ENCODE results near the gene TPBGL. TPM values are rescaled to one million over a fixed set of nuclear protein-coding genes. Genes with fewer than 3 reads are reported as not detected.

The TPBGL gene
- polyA plus RNA-seq (ENCODE audit: insufficient read length in 3 of 3), result under 1 TPM; 0.07 to 0.24 (median 0.14) TPM

- DNase-seq (ENCODE audit: low read depth in 3 of 3, low spot score in 2 of 3), result no peak
Measured at GRCh38 chr11:75240311-75241035, at the start of gene TPBGL. TSS of gene TPBGL (plus strand) at chr11:75240774. CDS start at chr11:75241050, 276 bp downstream.

GRCh38 chr11:75191330-75191717 is 49.2 kb upstream of the TPBGL start:
- no peak for DNase-seq (ENCODE audit: low read depth in 3 of 3, low spot score in 2 of 3)

GRCh38 chr11:75193271-75193670 is 47.3 kb upstream of the TPBGL start:
- DNase-seq (ENCODE audit: low read depth in 3 of 3, low spot score in 2 of 3), result no peak

- no peak for DNase-seq (ENCODE audit: low read depth in 3 of 3, low spot score in 2 of 3)
Measured at GRCh38 chr11:75193711-75194110, 46.9 kb upstream of the TPBGL start.

DNA sequence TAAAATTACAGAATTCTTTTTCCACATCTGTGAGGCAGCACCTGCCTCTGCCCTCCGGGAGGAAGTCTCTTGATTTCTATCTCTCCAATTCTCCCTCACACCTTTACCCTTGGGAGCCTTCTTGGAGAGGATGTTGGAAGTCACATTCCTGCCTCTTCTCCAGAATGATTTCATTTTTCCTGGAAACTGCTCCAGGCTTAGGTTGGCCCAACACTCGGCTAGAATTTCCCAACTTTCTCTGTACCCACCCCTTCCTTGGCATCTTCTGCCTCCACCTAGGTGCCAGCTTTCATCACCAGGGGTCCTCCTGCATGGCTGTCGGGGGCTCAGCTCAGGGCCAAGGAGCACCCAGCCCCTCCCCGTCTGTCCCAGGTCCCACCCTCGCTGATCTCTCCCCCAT is 46.4 kb upstream of the TPBGL start:
- DNase-seq (ENCODE audit: low read depth in 3 of 3, low spot score in 2 of 3), result no peak

DNA sequence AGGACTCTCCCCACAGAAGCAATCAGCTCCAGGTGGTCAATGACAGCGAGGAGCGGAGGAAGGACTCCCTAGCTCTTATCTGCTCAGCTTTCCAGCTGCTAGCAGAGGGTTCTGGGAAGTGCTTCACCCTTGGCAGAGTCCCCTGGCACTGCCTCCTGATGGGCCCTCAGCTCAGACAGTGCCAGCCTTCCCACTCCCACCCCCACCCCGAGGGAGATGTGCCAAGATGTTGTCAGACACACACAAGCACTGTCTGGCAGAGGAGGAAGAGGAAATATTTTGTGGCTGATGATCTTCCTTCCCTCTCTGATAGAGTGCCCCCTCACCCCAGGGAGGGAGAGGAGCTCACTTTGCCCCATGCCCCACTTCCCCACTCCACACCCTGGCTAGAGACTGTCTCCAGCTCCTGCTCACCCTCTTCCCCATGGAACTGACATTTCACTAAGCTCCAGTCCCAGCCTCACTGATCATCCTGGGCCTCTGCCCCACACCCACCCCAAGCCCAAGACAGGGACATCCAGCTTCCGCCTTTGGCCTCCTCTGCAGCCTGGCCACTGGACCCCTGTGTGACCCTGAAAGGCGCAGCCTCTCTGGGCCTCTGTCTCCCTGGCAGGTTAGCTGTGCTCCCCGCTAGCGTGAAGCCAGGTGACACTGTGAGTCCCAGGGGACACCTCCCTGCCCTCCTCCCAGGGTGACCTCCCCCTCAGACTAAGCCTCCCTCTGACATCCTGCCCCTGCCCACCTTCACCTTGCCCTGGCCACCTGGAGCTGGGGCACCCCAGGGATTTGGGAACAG is 45.2 kb upstream of the TPBGL start:
- DNase-seq (ENCODE audit: low read depth in 3 of 3, low spot score in 2 of 3), result no peak

DNA sequence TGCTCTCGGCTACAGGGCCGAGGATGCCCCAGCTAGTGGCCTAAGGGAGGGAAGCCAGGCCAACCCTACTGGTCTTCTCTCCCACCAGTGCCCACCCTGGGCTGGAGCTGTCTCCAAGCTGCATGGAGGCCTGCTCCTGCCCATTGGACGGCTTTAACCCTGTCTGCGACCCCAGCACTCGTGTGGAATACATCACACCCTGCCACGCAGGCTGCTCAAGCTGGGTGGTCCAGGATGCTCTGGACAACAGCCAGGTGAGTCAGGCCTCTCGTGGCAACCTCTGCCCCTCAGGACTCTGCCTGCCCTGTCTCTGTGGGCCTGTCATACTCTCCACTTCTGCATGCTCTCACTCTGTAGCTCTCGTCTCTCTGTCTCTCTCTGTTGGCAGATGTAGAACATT is 44.1 kb upstream of the TPBGL start:
- DNase-seq (ENCODE audit: low read depth in 3 of 3, low spot score in 2 of 3), result no peak

GRCh38 chr11:75197512-75198277 is 42.9 kb upstream of the TPBGL start:
- DNase-seq (ENCODE audit: low read depth in 3 of 3, low spot score in 2 of 3), result no peak

GRCh38 chr11:75198278-75198973 is 42.1 kb upstream of the TPBGL start:
- no peak for DNase-seq (ENCODE audit: low read depth in 3 of 3, low spot score in 2 of 3)

- no peak for DNase-seq (ENCODE audit: low read depth in 3 of 3, low spot score in 2 of 3)
Measured at GRCh38 chr11:75199412-75199955, 41.1 kb upstream of the TPBGL start.

GRCh38 chr11:75200051-75200450 is 40.5 kb upstream of the TPBGL start:
- DNase-seq (ENCODE audit: low read depth in 3 of 3, low spot score in 2 of 3), result no peak

GRCh38 chr11:75200531-75200930 is 40.0 kb upstream of the TPBGL start:
- no peak for DNase-seq (ENCODE audit: low read depth in 3 of 3, low spot score in 2 of 3)

DNA sequence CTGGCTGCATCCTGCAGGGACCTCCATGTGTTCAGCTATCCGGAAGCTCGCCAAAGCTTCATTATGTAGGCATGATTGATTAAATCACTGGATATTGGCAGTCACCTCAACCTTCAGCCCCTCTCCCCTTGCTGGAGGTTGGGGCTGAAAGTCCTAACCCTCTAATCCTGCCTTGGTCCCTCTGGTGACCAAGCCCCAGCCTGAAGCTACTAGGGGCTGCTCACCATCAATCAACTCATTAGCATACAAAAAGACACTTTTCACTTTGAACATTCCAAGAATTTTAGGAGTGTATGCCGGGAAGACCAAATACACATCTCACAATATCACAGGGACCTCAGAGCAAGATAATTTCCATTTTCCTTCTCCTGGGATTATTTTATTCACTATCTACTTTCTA is 38.8 kb upstream of the TPBGL start:
- no peak for DNase-seq (ENCODE audit: low read depth in 3 of 3, low spot score in 2 of 3)

DNA sequence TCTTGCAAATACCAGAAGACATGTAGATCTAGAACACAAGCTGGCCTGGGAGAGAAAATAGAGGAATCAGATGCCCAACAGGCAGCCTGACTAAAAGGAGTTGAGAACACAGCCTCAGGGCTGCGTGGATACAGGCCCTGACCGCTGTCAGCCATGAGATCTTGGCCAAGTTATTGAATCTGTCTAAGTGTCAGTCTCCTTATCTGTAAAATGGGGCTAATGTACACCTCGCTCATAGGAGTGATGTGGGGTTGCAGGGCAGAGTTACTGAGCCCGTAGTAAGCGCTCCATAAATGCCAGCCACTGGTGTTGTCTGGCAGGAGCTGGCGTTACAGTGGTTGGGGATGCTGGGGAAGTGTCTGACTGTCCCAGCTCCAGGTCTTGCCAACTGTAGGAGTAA is 38.4 kb upstream of the TPBGL start:
- DNase-seq (ENCODE audit: low read depth in 3 of 3, low spot score in 2 of 3), result no peak

DNA sequence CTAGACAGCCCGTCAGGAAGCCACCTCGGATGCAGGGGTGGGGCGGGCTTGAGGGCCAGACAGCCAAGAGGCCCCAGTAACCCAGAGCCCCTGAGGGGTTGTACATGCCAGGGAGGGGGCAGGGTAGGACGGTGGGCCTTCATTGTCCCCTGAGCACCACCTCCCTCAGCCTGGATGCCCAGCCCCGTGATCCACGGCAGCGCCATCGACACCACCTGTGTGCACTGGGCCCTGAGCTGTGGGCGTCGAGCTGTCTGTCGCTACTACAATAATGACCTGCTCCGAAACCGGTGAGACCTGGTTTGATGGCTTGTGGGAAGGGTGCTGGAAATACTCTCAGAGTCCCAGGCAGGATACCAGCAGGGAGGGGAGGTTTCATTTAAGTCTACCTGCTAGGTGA is 37.4 kb upstream of the TPBGL start:
- DNase-seq (ENCODE audit: low read depth in 3 of 3, low spot score in 2 of 3), result no peak

DNA sequence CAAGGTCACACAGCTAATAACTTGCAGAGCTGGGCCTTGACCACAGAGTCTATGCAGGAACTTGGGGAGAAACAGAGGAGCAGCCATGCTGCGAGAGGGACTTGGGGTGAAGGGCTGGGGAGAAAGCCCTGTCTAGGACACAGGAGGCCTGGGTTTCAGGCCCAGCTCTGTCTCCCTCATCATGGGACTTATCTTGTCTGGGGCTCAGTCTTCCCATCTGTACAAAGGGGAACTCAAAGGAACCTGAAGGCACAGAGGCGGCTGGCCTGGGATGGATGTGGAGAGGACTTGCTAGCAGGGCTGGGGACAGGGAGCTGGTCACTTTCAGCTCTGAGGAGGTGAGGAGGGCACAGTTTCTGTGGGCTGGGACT is 36.9 kb upstream of the TPBGL start:
- no peak for DNase-seq (ENCODE audit: low read depth in 3 of 3, low spot score in 2 of 3)

GRCh38 chr11:75204012-75204674 is 36.4 kb upstream of the TPBGL start:
- no peak for DNase-seq (ENCODE audit: low read depth in 3 of 3, low spot score in 2 of 3)

DNA sequence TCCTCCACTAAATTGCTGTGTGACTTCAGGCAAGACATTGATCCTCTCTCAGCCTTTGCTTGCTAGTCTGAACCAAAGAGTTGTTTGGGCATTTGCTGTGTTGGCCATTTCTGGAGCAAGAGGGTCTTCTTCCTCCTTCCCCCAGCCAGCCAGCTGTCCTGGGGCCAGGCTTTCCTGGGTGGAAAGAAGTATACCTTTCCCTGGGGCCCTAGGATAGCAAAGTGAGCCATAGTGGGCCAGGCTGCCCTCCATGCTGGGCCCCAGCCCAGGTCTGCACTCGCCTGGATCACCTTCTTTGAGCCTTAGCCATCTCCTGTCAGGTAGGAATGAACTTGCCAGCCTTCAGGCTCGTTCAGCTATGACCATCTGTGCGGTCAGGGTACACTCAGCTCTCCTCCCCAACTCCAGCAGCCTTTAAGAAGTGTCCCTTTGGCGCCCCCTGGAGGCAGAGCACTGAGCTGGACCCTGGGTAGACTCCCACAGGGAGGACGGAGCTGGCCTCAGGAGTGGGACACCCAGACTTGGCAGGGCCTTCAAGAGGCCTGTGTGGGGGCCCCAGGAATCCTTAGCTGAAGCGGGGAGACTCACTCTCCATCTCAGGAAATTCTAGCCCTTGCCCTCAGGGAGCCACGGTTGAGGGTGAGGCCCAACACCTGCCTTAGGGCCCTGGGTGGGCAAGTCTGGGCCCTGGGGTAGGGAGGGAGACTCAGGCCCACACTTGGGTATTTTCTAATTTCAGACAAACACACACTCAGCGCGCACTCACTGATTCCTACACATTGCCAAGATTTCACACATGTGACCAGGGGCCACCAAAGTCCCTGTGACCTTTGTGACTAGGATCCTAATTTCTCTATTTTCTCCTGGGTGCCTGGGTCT is 35.6 kb upstream of the TPBGL start:
- peak; percentile 41 to 65 (median 58) for DNase-seq (ENCODE audit: low read depth in 3 of 3, low spot score in 2 of 3)

DNA sequence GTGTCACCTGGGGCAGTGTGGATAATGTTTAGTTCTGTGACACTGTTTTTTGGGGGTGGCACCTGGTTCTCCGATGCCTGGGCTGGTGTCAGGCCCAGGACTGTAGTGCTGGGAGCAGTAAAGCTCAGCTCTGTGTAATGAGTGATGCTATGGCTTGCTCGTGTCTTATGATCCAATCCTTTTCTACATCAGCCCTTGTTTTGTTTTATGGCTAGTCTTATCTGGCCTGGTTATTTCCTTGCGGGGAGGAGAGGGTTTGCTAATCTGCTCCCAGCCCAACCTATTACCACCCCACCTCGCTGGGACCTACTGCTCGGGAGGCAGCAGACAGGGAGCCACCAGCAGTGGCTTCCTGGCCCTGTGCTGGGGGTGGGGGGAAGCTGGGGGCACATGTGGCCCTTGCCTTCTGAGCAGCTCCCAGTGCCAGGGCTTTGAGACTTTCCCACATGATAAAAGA is 35.0 kb upstream of the TPBGL start:
- DNase-seq (ENCODE audit: low read depth in 3 of 3, low spot score in 2 of 3), result no peak
